Measurements from ENCODE around the gene BSDC1.
"Not testable (repeated sequence)": the region's sequence is repeated elsewhere in the genome, so short reads cannot be mapped to it uniquely, and the experiment has no call there.

The BSDC1 gene

DNA sequence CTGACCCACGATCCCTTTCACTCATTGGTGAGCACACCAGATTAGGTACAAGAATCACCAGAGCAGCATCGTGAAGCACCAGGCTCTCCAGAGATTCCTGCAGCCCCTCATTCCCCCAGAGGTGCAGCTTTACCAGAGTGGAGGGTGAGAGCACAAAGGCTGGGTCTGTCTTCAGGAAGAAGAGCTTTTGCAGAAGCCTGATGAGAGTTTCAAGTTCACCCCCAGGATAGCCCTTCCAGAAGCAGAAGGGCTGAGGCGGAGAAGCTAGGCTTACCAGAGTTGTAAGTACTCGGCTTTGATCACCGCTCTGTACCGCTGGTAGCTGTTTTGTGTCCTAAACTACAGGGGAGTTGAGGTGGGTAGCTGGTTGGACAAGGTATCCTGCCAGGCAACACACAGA lies 28.8 kb downstream of the BSDC1 start:
- Histone ChIP-seq H3K9me3 (ENCODE audit: control insufficient read depth, insufficient read depth, low read length) (no peaks in the 10 kb centered on the region), H3K36me3 (ENCODE audit: control insufficient read depth, insufficient read depth, low read length) (peaks cover 59% of the 10 kb centered on the region), H3K27me3 (ENCODE audit: control insufficient read depth, insufficient read depth, low read length) (peaks cover 10% of the 10 kb centered on the region), H3K4me3 (ENCODE audit: low read depth, low read length) (no peak overlapping the region), H3K27ac (ENCODE audit: low read depth, low read length) (no peak overlapping the region), H3K9ac (ENCODE audit: low read depth, low read length) (no peak overlapping the region; the same call in 1 of the 2 replicates), H3K4me1 (ENCODE audit: control insufficient read depth, insufficient read depth, low read length) (peaks cover 5% of the 10 kb centered on the region; the same call in 1 of the 2 replicates)

DNA sequence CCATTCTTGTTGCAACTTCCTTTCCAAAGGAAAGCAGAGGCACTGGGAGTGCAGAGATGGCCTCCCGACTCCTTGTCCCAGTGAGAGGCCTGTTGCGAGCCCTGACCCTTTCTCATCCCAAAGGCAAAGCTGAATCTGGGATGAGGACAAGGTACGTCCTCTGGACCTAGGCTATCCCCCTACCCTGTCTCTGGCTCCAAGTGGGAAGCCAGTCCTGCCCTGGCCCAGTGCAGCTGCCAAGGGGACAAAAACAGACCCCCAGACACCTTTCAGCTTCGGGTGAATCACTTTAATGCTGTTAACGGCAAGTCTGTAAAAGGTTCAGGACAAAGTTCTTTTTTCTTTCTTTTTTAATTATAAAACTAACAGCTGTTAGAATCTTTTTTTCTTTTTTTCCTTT lies 29.4 kb downstream of the BSDC1 start:
- H3K4me1 ChIP-seq (ENCODE audit: control insufficient read depth, insufficient read depth, low read length): peaks cover 5% of the 10 kb centered on the region; the same call in 1 of the 2 replicates
- no peak overlapping the region for H3K4me3 ChIP-seq (ENCODE audit: low read depth, low read length)
- peaks cover 11% of the 10 kb centered on the region for H3K27me3 ChIP-seq (ENCODE audit: control insufficient read depth, insufficient read depth, low read length)
- H3K9me3 ChIP-seq (ENCODE audit: control insufficient read depth, insufficient read depth, low read length): no peaks in the 10 kb centered on the region
- no peak overlapping the region for H3K9ac ChIP-seq (ENCODE audit: low read depth, low read length)
- peaks cover 59% of the 10 kb centered on the region for H3K36me3 ChIP-seq (ENCODE audit: control insufficient read depth, insufficient read depth, low read length)
- H3K27ac ChIP-seq (ENCODE audit: low read depth, low read length): no peak overlapping the region

GRCh38 chr1:32363713-32364112 lies 30.5 kb downstream of the BSDC1 start:
- Histone ChIP-seq H3K27ac (ENCODE audit: low read depth, low read length) (no peak overlapping the region), H3K4me1 (ENCODE audit: control insufficient read depth, insufficient read depth, low read length) (peaks cover 5% of the 10 kb centered on the region; the same call in 1 of the 2 replicates), H3K9me3 (ENCODE audit: control insufficient read depth, insufficient read depth, low read length) (no peaks in the 10 kb centered on the region), H3K9ac (ENCODE audit: low read depth, low read length) (no peak overlapping the region), H3K27me3 (ENCODE audit: control insufficient read depth, insufficient read depth, low read length) (peaks cover 11% of the 10 kb centered on the region), H3K4me3 (ENCODE audit: low read depth, low read length) (no peak overlapping the region), H3K36me3 (ENCODE audit: control insufficient read depth, insufficient read depth, low read length) (peaks cover 49% of the 10 kb centered on the region)

GRCh38 chr1:32362474-32363313 lies 31.5 kb downstream of the BSDC1 start, which contains the start of the genes FAM229A and TSSK3:
Gene FAM229A (minus strand): TSS chr1:32362485. CDS start chr1:32362091, 394 bp downstream.
Gene TSSK3 (plus strand): TSS chr1:32362539. CDS start chr1:32362702, 163 bp downstream.
- peak within 1 kb of the TSS; percentile 31 for H3K27ac ChIP-seq (ENCODE audit: low read depth, low read length)
- H3K9ac ChIP-seq (ENCODE audit: low read depth, low read length): no peak within 1 kb of the TSS
- peak within 1 kb of the TSS; percentile 45 for H3K4me3 ChIP-seq (ENCODE audit: low read depth, low read length)
- H3K36me3 ChIP-seq (ENCODE audit: control insufficient read depth, insufficient read depth, low read length): peaks cover 40% of the 10 kb centered on the region
- no peaks in the 10 kb centered on the region for H3K9me3 ChIP-seq (ENCODE audit: control insufficient read depth, insufficient read depth, low read length)
- H3K4me1 ChIP-seq (ENCODE audit: control insufficient read depth, insufficient read depth, low read length): peaks cover 5% of the 10 kb centered on the region; the same call in 1 of the 2 replicates
- peaks cover 11% of the 10 kb centered on the region for H3K27me3 ChIP-seq (ENCODE audit: control insufficient read depth, insufficient read depth, low read length)

DNA sequence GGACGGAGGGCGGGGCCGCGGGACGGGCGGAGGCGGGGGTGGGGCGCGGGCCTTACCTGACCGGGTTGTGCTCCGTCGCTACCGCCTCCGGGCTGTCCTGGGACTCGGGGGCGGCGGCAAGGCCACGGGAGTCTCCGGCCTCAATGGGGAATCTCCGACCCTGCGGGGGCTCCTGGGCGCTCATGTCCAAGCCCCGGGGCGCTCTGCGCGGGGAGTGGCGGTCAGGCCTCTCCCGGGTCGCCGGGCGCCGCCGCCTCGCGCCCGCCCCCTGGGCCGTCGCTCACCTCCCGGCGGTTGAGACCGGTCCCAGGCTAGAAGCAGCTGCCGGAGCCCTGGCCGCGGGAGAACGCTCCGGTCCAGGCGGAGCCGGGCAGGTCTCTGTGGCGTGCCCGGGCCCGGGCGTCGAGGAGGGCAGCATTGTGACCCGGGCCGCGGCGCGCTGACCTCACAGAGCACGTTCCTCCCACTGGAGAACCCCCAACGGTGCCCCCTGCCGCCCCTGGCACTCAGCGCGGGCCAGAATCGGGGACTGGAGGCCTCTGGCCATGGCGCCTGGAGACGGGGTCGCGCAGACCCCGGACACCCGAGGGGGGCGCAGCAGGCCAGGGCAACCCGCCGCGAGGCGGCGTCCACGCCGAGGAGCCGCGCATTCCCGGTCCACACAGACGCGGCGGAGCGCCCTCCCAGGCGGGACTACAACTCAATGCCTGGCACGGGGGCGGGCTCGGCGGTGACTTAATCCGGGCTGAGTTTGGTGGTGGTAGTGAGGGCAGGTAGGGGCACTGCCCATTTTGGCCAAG lies 32.4 kb downstream of the BSDC1 start:
- Histone ChIP-seq H3K4me3 (ENCODE audit: low read depth, low read length) (peak overlapping the region; percentile 45), H3K9me3 (ENCODE audit: control insufficient read depth, insufficient read depth, low read length) (no peaks in the 10 kb centered on the region), H3K36me3 (ENCODE audit: control insufficient read depth, insufficient read depth, low read length) (peaks cover 32% of the 10 kb centered on the region), H3K27ac (ENCODE audit: low read depth, low read length) (peak overlapping the region; percentile 31), H3K4me1 (ENCODE audit: control insufficient read depth, insufficient read depth, low read length) (peaks cover 5% of the 10 kb centered on the region; the same call in 1 of the 2 replicates), H3K27me3 (ENCODE audit: control insufficient read depth, insufficient read depth, low read length) (peaks cover 11% of the 10 kb centered on the region), H3K9ac (ENCODE audit: low read depth, low read length) (no peak overlapping the region)

GRCh38 chr1:32361308-32361673 lies 33.0 kb downstream of the BSDC1 start:
- Histone ChIP-seq H3K9me3 (ENCODE audit: control insufficient read depth, insufficient read depth, low read length) (no peaks in the 10 kb centered on the region), H3K27me3 (ENCODE audit: control insufficient read depth, insufficient read depth, low read length) (peaks cover 11% of the 10 kb centered on the region), H3K4me3 (ENCODE audit: low read depth, low read length) (no peak overlapping the region)

GRCh38 chr1:32358435-32358834 lies 35.8 kb downstream of the BSDC1 start:
- H3K4me1 ChIP-seq (ENCODE audit: control insufficient read depth, insufficient read depth, low read length): peaks cover 9% of the 10 kb centered on the region; the same call in 1 of the 2 replicates
- no peaks in the 10 kb centered on the region for H3K9me3 ChIP-seq (ENCODE audit: control insufficient read depth, insufficient read depth, low read length)
- H3K27ac ChIP-seq (ENCODE audit: low read depth, low read length): no peak overlapping the region
- peaks cover 6% of the 10 kb centered on the region; the same call in 1 of the 2 replicates for H3K36me3 ChIP-seq (ENCODE audit: control insufficient read depth, insufficient read depth, low read length)
- no peak overlapping the region for H3K4me3 ChIP-seq (ENCODE audit: low read depth, low read length)
- H3K9ac ChIP-seq (ENCODE audit: low read depth, low read length): no peak overlapping the region
- H3K27me3 ChIP-seq (ENCODE audit: control insufficient read depth, insufficient read depth, low read length): peaks cover 11% of the 10 kb centered on the region

More at GRCh38 chr1:32361308-32361673, 33.0 kb downstream of the BSDC1 start:
- peaks cover 26% of the 10 kb centered on the region for H3K36me3 ChIP-seq (ENCODE audit: control insufficient read depth, insufficient read depth, low read length)
- no peak overlapping the region for H3K27ac ChIP-seq (ENCODE audit: low read depth, low read length)
- no peak overlapping the region for H3K9ac ChIP-seq (ENCODE audit: low read depth, low read length)
- peaks cover 5% of the 10 kb centered on the region; the same call in 1 of the 2 replicates for H3K4me1 ChIP-seq (ENCODE audit: control insufficient read depth, insufficient read depth, low read length)

GRCh38 chr1:32357614-32358013 lies 36.6 kb downstream of the BSDC1 start:
- Histone ChIP-seq H3K27me3 (ENCODE audit: control insufficient read depth, insufficient read depth, low read length) (peaks cover 11% of the 10 kb centered on the region), H3K4me1 (ENCODE audit: control insufficient read depth, insufficient read depth, low read length) (peaks cover 11% of the 10 kb centered on the region; the same call in 1 of the 2 replicates), H3K4me3 (ENCODE audit: low read depth, low read length) (no peak overlapping the region), H3K9ac (ENCODE audit: low read depth, low read length) (no peak overlapping the region), H3K36me3 (ENCODE audit: control insufficient read depth, insufficient read depth, low read length) (no peaks in the 10 kb centered on the region), H3K9me3 (ENCODE audit: control insufficient read depth, insufficient read depth, low read length) (no peaks in the 10 kb centered on the region), H3K27ac (ENCODE audit: low read depth, low read length) (no peak overlapping the region)

GRCh38 chr1:32356478-32356877 lies 37.8 kb downstream of the BSDC1 start:
- Histone ChIP-seq H3K27ac (ENCODE audit: low read depth, low read length) (no peak overlapping the region), H3K9ac (ENCODE audit: low read depth, low read length) (no peak overlapping the region), H3K9me3 (ENCODE audit: control insufficient read depth, insufficient read depth, low read length) (no peaks in the 10 kb centered on the region), H3K36me3 (ENCODE audit: control insufficient read depth, insufficient read depth, low read length) (no peaks in the 10 kb centered on the region), H3K4me1 (ENCODE audit: control insufficient read depth, insufficient read depth, low read length) (peaks cover 14% of the 10 kb centered on the region; the same call in 1 of the 2 replicates), H3K4me3 (ENCODE audit: low read depth, low read length) (no peak overlapping the region), H3K27me3 (ENCODE audit: control insufficient read depth, insufficient read depth, low read length) (peaks cover 11% of the 10 kb centered on the region)

- not testable (repeated sequence) for H3K36me3 ChIP-seq (ENCODE audit: control insufficient read depth, insufficient read depth, low read length); H3K27ac ChIP-seq (ENCODE audit: low read depth, low read length); H3K27me3 ChIP-seq (ENCODE audit: control insufficient read depth, insufficient read depth, low read length); H3K9me3 ChIP-seq (ENCODE audit: control insufficient read depth, insufficient read depth, low read length); H3K4me3 ChIP-seq (ENCODE audit: low read depth, low read length); H3K9ac ChIP-seq (ENCODE audit: low read depth, low read length)
- peaks cover 14% of the 10 kb centered on the region; the same call in 1 of the 2 replicates for H3K4me1 ChIP-seq (ENCODE audit: control insufficient read depth, insufficient read depth, low read length)
These were observed 38.5 kb downstream of the BSDC1 start for GRCh38 chr1:32355778-32356177.

Data from HUES48 (cell line).